Liver (tissue), 3 donors: ENCODE results near the gene ULK3.

Experiments used
- EGR1 ChIP-seq, 2 donors: IDR thresholded peaks; 2 replicates each; pipeline ENCODE4 v1.6.1; 2016 to 2018; ENCODE audit warnings: antibody characterized with exemption in 2 of 2, low read depth in 2 of 2
- GABPA ChIP-seq, 2 donors: IDR thresholded peaks in 1 of 2; conservative IDR thresholded peaks in 1 of 2; 2 replicates each; pipeline ENCODE4 v1.6.1; 2016; ENCODE audit warnings: antibody characterized with exemption in 2 of 2, mild to moderate bottlenecking in 1 of 2, moderate library complexity in 1 of 2
- JUND ChIP-seq, 2 donors: IDR thresholded peaks; 2 replicates each; pipeline ENCODE4 v1.6.1; 2016; ENCODE audit warnings: antibody characterized with exemption in 2 of 2
- RXRA ChIP-seq, 2 donors: IDR thresholded peaks; 2 replicates each; pipeline ENCODE4 v1.6.1; 2017 to 2018; ENCODE audit warnings: antibody characterized with exemption in 2 of 2, mild to moderate bottlenecking in 1 of 2
- TAF1 ChIP-seq: conservative IDR thresholded peaks from 2 replicates; pipeline ENCODE4 v1.6.1; 2016; ENCODE audit warnings: antibody characterized with exemption, mild to moderate bottlenecking
- YY1 ChIP-seq: IDR thresholded peaks from 2 replicates; pipeline ENCODE4 v1.6.1; 2016; ENCODE audit warnings: antibody characterized with exemption, mild to moderate bottlenecking
- TF ChIP-seq, protein P1 (sequence below): fragments of 150-350 bp; IDR thresholded peaks from 2 replicates; pipeline ENCODE4 v1.5.1; 2017; ENCODE audit warnings: improper control_type of control experiment, low read depth, low read length; ENCODE audit not compliant: missing input control
- TF ChIP-seq, protein P2 (sequence below): IDR thresholded peaks from 2 replicates; pipeline ENCODE4 v1.6.1; 2016; ENCODE audit warnings: antibody characterized with exemption, mild to moderate bottlenecking
- TF ChIP-seq, protein P3 (sequence below): IDR thresholded peaks from 2 replicates; pipeline ENCODE4 v1.6.1; 2016; ENCODE audit warnings: antibody characterized with exemption
- donor health status: healthy.
- donor health status: healthy.

DNA sequence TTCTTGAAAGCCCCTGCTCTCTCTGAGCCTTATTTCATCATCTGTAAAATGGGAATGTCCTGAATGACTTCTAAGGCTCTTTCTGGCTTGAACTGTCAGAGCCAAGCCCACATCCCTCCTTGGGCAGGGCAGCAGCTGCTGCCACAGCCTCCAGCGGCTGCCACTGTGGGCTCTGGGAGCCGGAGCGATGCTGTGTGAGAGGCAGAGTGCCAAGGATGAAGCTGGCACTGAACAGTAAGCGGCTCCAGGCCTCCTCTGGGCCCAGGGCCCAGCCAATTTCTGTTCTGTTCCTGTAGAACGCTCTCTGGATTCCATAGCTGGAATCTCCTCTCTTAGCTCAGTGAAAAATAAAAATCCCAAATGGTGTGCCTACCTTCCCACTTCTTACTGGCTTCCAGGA is 12.1 kb downstream of the ULK3 start:
- TF ChIP-seq EGR1 (IDR thresholded peaks at IDR 0.05; ENCODE audit: low read depth in 2 of 2) (no peak), TAF1 (no peak), YY1 (no peak), JUND (IDR thresholded peaks at IDR 0.05) (no peak), RXRA (IDR thresholded peaks at IDR 0.05) (no peak), GABPA (IDR thresholded peaks at IDR 0.05 in 1 of 2, conservative IDR thresholded peaks at IDR 0.05 in 1 of 2) (no peak)
- TF ChIP-seq, protein P1, sequence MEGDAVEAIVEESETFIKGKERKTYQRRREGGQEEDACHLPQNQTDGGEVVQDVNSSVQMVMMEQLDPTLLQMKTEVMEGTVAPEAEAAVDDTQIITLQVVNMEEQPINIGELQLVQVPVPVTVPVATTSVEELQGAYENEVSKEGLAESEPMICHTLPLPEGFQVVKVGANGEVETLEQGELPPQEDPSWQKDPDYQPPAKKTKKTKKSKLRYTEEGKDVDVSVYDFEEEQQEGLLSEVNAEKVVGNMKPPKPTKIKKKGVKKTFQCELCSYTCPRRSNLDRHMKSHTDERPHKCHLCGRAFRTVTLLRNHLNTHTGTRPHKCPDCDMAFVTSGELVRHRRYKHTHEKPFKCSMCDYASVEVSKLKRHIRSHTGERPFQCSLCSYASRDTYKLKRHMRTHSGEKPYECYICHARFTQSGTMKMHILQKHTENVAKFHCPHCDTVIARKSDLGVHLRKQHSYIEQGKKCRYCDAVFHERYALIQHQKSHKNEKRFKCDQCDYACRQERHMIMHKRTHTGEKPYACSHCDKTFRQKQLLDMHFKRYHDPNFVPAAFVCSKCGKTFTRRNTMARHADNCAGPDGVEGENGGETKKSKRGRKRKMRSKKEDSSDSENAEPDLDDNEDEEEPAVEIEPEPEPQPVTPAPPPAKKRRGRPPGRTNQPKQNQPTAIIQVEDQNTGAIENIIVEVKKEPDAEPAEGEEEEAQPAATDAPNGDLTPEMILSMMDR = no peak
- TF ChIP-seq, protein P2, sequence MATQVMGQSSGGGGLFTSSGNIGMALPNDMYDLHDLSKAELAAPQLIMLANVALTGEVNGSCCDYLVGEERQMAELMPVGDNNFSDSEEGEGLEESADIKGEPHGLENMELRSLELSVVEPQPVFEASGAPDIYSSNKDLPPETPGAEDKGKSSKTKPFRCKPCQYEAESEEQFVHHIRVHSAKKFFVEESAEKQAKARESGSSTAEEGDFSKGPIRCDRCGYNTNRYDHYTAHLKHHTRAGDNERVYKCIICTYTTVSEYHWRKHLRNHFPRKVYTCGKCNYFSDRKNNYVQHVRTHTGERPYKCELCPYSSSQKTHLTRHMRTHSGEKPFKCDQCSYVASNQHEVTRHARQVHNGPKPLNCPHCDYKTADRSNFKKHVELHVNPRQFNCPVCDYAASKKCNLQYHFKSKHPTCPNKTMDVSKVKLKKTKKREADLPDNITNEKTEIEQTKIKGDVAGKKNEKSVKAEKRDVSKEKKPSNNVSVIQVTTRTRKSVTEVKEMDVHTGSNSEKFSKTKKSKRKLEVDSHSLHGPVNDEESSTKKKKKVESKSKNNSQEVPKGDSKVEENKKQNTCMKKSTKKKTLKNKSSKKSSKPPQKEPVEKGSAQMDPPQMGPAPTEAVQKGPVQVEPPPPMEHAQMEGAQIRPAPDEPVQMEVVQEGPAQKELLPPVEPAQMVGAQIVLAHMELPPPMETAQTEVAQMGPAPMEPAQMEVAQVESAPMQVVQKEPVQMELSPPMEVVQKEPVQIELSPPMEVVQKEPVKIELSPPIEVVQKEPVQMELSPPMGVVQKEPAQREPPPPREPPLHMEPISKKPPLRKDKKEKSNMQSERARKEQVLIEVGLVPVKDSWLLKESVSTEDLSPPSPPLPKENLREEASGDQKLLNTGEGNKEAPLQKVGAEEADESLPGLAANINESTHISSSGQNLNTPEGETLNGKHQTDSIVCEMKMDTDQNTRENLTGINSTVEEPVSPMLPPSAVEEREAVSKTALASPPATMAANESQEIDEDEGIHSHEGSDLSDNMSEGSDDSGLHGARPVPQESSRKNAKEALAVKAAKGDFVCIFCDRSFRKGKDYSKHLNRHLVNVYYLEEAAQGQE = no peak
- TF ChIP-seq, protein P3, sequence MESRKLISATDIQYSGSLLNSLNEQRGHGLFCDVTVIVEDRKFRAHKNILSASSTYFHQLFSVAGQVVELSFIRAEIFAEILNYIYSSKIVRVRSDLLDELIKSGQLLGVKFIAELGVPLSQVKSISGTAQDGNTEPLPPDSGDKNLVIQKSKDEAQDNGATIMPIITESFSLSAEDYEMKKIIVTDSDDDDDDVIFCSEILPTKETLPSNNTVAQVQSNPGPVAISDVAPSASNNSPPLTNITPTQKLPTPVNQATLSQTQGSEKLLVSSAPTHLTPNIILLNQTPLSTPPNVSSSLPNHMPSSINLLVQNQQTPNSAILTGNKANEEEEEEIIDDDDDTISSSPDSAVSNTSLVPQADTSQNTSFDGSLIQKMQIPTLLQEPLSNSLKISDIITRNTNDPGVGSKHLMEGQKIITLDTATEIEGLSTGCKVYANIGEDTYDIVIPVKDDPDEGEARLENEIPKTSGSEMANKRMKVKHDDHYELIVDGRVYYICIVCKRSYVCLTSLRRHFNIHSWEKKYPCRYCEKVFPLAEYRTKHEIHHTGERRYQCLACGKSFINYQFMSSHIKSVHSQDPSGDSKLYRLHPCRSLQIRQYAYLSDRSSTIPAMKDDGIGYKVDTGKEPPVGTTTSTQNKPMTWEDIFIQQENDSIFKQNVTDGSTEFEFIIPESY = no peak
